Suppressor macrophage treated with lipopolysaccharide for 4 hours (primary cell): ENCODE results near the gene RILP.

Source experiments
- DNase-seq: peaks from one replicate; pipeline ENCODE4 v3.0.0-alpha.2; 2020

The RILP gene

DNA sequence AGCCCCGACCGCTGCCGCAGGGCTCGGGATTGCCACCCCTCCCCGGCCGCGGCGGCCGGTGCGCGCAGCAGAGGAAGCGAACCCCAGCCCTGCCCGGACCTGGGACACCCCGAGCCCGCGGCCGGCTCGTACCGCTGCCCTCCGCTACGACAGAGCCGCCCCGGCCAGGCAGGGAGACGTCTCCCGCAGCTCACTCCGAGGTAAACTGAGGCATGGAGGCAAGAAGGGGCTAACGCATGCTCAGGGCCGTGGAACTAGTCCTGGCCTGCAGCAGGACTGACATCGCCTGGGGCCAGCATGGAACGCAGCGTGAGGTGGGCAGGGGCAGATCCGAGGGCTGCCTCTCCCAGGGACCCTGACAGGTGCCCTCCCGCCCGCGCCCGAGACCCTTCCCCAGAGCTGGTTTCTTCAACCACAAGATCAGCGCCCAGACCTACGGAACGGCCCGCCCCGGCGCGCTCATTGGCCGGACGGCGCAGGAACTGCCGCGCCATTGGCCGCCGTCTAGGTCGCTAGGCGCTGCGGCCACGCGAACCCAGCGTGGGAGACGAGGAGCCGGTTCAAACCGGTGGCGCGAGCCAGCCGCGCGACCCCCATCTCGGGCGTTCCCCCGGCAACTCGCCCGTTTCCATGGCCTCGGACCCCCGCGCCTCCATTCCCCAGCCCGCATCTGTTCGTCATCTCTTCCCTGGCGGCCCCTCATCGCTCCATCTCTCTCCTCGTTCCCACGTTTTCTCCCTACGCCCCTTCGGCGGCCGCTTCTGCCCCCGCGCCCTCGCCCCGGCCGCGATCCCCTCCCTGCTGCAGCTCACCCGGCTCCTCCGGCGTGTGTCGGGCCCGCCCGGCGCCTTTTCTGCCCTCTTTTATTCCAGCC, 21.4 kb downstream of the RILP start, which contains the start of gene SLC43A2:
TSS of gene SLC43A2 (minus strand) at position 853 of the 874 bp plus-strand sequence. CDS start 960 bp downstream, outside the sequence.
- DNase-seq = peak; percentile 91

DNA sequence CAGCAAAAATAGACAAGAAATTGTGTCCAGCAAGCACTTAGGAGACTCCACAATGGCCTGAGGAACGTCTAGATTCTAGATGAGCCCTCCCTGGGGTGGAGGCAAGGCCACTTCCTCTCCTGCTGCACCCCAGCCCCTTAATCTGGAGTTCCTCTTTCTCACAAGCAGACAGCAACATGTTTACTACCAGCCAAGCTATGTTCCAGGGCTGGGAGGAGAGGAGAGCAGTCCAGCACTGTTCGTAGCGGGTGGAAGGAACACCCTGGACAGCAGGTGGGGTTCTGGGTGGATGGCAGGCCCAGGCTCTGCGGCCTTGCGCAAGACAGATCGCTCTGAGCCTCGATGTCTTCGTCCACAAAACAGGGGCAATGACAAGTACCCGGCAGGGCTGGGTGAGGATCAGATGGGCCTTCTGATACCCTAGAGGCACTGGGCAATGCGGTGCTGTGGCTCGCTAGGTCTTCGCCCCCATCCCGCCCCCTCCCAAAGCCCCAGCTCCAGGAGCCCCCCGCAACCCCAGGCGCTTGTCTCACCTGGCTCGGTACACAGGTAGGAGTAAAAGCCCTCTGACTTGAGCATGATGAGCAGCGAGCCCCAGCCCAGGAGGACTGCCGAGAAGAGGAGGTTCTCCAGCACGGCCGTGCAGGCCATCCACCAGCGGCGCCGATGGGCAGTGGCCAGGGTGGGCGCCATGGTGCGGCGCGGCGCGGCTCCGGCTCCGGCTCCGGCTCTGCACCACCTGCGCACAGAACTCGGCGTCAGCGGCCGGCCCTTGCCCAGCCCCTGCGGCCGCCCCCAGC, 22.3 kb downstream of the RILP start:
- peak; percentile 81 for DNase-seq

DNA sequence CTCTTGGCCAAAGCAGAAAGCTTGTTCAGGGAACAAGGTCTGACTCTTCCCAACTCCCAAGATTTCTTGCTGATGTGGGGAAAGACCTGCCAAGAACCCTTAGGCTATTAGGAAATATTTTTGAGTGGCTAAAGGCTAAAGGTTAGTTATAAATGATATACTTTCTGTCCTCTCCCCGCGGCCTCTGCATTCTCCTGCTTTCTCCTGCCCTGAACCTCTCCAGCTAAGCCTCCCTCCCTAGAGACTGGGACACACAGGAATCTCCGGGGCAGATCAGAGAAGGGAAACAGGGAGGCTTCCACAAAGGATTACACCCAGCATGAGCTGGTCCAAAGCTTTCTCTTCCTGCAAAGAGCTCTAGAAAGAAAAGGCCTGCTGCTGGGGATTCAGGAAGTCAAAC, 23.3 kb downstream of the RILP start:
- no peak for DNase-seq

DNA sequence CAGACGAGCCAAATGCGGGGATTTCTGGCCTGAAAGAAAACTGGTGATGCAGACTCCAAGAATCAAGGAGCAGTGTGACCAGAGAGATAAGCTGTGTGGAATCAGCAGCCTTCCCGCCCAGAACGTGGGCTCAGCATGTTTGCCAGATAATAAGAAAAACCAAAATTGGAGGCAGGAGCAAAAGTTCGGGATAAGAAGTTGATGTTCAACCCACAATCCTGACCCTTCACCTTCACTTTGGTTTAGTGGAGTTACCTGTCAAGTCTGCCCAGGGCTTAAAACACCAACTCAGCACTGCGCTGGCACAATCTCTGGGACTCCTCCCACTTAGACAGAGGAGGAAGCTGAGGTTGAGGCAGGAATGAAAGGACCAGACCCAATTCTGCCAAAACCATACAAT, 24.1 kb downstream of the RILP start:
- DNase-seq = peak; percentile 40

DNA sequence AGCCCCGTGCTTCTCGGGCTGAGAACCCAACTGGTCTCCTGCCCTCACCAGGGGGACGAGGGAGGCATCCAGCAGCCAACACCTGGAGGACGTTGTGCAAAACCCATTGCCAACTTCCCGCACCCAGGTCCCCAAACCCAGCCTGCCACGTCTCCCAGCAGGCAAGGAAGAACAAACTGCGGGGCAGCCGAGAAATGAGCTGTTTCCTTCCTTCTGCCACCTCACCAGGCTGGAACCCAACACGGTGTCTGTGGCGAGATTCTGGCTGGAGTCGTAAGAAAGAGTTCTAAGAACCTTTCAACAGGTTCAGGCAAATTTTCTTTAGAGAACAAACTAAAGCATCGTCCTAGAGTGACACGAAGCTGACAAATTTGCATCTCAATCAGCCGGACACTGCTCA, 24.6 kb downstream of the RILP start:
- no peak for DNase-seq

DNA sequence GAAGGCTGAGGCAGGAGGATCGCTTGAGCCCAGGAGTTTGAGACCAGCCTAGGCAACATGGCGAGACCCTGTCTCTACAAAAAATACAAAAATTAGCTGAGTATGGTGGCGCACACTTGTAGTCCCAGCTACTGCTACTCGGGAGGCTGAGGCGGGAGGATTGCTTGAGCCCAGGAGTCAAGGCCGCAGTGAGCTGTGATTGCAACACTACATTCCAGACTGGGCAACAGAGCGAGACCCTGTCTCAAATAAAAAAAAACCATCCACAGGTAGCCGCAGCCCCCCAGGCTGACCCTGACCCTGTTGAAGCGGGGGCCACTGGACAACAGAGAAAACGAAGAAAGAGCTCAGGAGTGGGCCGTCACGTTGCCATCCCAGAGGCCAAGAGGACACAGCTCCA, 25.0 kb downstream of the RILP start:
- no peak for DNase-seq

DNA sequence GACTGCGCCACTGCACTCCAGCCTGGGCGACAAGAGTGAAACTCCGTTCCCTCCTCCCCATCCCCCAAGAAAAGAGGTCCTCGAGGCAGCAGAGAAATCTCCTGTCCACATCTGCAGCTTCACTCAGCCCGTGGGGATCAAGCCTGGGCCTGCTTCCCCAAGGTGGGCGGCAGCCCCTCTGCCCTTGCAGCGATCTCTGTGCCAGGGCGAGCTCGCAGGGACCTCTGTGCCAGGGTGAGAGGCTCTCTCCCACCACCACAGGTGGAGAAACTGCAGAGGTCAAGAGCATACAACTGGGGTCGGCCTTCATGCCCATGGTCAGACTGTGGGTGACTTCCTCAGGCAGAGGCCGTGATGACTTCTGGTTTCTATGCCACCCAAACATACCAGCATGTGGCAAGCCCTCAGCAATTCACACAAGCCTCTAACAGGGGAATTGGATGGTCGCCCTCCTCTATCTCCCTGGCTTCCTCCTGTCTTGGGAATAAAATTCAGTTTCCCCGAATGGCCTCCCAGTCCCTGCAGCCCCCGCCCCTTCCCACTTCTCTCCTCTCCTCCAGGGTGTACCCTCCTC, 26.5 kb downstream of the RILP start:
- no peak for DNase-seq

DNA sequence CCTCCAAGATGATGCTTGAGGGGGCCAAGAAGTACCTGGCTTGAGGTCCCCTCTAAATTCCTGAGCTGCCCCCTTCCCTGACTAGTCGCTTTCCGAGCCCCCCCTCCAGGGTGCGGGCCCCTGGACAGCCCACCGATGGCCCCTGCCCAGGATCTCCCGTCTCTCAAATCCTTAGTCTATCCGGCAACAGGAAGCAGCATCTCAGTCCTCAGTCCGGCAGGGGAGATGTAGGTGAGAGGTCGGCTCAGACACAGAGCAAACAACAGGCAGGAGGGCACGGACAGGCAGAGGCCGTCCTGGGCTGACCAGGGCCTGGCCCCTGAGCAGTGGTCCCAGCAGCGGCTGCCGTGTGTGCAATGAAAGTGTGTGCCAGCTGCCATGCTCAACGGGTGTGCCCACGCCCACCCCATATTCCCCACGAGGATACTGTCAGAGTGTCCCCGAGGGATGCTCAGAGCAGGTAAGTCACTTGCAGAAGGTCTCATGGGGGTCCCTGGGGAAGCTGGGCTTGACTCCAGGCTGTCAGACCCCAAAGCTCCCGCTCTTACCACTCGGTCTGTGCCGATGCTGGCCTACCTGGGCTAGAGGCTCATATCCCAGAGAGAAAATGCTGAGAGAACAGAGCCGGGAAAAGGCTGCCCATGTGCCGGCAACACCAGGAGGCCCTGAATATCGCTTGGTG, 28.3 kb downstream of the RILP start:
- no peak for DNase-seq

DNA sequence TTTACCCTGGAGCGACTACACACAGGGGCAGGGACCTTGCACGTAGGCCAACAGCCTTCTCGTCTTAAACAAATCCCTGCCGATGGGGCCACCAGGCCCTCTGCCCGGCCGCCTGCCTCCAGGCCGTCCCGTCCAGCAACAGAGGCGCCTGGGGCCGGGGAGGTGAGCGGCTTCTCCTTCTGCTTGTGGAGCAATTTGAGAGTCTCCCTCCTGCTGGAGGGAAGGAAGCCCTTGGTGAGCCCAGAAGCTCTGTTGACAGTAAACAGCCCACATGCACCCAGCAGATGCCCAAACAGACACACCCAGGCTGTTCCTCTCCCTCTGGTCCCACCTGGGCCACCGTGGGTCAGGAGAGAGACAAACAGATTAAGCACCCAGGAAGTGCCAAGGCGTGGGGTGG, 29.2 kb downstream of the RILP start:
- no peak for DNase-seq

DNA sequence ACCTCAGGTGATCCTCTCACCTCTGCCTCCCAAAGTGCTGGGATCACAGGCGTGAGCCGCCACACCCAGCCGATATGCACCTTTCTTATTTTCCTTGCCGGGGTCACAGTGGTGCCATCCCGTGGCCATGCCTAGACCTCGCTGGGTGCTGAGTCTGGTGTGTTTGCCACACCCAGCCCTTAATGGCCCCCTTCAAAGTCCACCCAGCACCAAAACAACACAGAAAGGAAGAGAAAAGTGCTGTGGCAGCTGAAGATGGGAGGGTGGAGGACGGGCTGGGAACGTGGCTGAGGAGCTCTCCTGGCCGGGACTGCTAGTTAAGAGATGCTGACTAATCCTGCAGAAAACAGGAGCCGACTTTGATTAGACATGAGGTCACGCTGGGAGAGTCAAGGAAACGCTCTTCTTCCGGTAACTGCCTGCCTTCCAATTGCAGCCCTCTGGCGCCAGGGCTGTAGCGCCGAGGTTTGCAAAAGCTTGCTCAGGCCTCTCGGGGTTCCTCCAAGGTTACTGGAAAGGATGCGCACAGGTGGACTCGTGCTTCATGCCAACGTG, 32.0 kb downstream of the RILP start:
- DNase-seq = peak; percentile 59

DNA sequence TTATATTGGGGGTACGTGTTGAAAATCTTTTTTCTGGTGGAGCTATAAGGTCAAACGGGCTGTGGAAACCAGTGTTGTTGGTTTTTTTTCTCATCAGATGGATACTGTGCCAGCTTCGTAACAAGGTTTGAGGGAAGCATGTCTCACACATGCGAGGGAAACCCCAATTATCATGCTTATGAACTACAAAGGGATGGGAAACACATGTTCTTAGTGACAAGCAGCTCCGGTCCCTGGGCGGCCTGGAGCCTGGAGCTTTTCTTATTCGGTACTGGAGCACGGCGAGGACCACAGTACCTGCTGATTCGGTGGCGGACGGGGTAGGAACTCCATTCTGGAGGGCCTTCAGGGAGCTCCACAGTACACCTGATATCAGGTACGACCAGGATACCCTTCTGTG, 33.6 kb downstream of the RILP start:
- no peak for DNase-seq

DNA sequence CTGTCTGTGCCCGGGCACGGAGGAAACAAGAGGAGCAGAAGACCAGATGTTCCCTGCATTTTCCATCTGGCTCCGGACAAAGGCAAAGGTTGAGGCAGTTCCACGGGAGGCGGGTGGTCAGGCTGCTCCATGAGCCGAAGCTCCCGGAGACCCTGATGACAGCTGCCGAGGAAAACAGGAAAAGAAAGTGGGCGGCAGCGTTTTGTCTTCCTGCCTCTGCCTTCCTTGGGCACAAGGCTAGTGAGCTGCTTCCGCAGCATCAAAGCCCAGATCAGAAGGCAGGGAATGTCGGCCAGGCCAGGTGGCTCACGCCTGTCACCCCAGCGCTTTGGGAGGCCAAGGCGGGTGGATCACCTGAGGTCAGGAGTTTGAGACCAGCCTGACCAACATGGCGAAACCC, 37.3 kb downstream of the RILP start:
- no peak for DNase-seq

DNA sequence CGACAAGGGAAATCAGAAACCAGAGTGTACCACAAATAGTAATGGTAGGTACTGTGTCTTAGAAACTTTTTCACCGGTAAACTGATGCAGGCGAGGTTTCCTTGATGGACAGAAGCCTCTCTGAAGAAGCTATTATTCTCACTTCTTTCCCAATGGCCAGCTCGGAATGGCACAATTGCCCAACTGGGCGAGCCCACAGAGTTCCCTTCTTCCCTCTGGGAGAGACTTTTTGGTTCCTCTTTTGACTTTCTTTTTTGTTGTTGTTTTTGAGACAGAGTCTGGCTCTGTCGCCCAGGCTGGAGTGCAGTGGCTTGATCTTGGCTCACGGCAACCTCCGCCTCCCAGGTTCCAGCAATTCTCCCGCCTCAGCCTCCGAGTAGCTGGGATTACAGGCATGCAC, 38.0 kb downstream of the RILP start:
- peak; percentile 95 for DNase-seq

DNA sequence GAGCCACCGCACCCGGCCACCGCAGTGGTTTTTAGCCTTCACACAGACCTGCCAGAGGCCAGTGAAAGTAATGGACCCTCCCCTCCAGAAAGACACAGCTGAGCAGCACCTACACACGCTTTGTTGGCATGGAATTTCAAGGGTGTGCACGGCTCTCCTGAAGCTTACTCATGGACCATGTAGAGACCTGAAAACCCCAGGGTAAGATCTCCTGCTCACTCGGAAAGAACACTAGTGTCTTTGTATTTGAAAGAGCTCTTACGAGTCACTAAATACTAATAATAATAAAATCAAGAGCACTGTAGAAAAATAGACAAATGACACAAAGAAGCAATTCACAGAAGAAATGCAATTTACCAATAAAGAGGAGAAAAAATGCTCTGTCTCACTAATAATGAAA, 41.0 kb downstream of the RILP start:
- no peak for DNase-seq

DNA sequence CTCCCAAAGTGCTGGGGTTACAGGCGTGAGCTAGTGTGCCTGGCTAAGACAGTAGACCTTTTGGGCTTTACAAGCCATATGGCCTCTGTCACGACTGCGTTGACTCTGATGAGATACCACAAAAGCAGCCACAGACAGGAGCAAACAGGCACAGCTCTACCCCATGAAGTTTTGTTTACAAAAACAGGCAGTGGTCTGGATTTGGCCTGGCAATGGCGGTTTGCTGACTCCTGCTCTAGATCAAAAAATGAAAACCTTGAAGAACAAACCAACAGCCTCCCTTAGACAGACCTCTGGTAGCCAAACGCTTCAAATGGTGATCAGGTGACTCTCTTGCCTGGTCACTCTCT, 41.7 kb downstream of the RILP start:
- no peak for DNase-seq

DNA sequence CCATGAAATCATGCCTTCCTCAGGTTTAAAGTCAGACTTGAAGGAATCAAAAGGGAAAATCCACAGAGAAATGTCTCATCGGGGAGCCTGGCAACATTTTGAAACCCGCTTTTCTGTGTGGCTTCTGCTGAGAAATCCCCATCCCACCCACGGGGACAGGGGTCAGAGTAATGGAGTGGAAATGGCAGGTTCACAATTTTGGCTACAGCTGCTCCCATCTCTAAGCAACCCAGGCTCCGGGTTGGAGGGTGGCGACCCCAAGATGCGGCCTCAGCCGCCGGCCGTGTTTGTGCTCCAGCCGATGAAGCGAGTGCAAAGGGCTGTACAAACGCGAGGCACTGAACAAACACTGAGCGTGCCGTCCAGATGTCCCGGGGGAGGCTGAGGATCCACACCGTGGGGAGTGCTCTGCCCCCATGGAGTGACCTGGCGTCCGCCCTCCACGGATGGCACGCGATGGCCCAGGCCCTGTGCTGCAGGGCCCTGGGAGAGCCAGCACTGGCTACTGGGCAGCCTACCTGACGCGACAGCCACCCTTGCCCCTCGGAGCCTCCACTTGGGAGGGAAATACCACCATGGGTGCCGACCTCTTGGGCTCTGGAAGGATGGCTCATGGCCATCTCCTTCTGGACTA, 43.2 kb downstream of the RILP start:
- DNase-seq = peak; percentile 90

DNA sequence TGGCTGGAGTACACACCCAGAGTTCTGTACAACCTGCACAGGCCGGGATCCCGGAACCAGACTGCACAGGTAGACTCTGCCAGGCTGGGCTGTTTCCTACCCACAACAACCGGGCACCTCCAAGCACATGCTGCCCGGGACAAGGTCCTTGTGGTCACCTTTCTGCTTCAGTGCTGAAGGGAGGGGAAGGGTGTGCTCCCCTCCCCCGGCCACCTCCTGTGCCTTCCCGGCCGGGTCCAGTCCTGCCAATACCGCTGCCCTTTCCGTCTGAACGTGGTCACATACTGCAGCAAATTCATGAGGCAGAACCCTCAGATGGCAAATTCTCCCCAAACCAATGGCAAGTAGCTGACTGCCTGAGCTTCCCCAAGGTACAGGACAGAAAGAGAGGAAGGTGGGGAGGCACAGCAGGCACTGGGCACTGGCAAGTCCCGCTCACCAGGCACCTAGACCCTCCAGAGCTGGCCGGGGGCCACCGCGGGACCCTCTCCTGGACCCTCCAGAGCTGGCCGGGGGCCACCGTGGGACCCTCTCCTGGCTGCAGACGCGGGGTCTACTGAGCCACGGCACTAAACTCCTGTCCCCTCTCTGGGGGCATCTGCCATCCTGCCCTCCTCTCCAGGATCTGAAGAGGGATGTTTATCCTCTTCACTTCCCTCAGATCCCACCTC, 43.9 kb downstream of the RILP start:
- DNase-seq = no peak

DNA sequence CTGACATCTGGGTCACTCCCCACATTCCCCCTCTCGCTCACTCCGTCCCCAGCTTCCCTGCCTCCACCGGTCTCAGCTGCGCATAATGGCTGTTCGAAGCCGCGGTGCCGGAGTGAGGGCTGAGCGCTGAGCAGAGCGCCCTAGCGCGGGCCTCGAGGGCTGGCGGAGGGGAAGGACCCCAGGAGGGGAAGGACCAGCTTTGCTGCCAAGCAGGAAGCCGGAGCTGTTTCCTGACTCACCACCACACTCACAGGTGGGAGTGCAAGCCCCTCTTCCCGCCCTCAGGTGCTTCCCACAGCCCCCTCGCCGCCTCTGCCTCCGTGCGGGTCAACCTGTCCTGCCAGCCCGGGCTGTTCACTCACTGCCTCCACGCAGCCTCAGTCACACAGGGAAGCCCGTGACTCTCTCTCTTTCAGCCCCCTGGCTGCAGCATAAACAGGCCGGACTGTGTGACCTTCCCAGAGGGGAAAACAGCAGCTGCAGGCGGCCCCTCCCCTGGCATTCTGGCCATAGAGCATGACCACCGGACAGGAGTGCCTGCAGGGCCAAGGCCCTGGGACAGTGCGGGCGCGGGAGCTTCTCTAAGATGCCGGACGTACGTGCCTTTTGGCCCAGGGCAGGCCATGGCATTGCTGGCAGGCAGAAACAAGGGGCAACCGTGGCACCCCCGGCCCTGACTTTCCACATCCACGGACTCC, 44.7 kb downstream of the RILP start:
- DNase-seq = no peak

DNA sequence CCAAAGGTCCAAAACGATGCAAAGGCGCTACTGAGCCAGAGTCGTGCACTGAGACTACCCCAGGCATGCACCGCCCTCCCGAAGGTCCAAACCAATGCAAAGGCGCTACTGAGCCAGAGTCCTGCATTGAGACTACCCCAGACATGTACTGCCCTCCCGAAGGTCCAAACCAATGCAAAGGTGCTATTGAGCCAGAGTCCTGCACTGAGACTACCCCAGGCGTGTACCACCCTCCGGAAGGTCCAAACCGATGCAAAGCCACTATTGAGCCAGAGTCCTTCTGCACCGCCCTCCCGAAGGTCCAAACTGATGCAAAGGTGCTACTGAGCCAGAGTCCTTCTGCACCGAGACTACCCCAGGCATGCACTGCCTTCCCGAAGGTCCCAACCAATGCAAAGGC, 48.1 kb downstream of the RILP start:
- DNase-seq = no peak

DNA sequence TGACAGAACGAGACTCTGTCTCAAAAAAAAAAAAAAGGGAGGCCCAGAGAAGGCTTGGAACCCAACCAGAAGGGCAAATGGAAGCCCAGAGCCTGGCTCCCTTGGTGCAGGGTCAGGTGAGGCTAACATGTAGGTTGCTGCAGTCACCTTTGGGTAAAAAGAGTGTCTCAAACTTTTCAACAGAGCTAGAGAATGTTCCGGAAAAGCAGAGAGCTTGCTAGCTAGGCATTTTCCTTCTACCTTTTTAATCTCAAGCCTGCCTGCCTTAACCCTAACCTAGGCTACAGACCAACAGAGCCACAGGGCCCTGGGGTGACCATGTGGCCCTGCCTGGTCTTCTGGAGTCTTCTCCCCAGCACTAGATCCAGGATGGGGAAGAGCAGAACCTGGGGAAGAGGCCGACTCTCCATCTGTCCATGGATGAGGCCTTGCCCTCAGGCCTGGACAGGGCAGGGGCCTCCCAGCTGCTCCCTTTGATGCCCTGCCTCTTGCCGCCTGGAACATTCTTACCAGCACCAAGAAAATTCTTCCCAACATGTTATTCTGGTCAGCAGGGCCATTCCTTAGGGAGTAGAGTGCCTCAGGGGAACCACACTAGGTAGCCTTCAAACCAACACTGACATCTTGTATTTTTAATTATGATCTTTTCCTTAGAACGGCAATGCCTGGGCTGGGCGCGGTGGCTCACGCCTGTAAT, 51.1 kb downstream of the RILP start:
- no peak for DNase-seq
